Measurements from ENCODE around the gene POLDIP2.

The POLDIP2 gene

DNA sequence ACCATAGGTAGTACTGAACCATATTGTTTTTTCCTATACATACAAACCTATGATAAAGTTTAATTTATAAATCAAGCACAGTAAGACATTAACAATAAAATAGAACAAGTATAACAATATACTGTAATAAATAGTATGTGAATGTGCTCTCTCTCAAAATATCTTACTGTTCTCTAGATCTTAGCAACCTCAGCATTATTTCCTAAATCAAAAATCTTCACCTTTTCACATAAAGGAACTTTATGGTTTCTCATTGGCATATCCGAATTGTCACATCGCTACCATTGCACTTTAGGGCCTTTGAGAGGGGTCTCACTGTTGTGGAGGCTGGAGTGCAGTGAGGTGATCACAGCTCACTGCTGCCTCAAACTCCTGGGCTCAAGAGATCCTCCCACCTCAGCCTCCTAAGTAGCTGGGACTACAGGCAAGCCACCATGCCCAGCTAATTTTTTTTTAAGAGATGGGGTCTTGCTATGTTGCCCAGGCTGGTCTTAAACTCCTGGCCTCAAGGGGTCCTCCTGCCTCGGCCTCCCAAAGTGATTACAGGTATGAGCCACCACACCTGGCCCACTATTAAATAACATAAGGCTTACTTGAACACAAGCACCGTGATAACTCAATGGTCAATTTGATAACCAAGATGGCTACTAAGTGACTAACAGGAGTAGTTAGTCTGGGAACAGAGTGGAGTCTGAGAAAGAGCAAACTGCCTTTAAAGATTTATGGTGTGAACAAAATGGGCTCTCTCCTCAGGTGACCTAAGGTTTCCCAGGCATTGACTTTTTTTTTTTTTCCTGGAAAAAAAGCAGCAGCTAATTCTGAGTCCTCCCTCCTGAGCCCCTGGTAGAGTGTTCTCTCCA, 41.3 kb downstream of the POLDIP2 start:
- TF ChIP-seq, protein P1, sequence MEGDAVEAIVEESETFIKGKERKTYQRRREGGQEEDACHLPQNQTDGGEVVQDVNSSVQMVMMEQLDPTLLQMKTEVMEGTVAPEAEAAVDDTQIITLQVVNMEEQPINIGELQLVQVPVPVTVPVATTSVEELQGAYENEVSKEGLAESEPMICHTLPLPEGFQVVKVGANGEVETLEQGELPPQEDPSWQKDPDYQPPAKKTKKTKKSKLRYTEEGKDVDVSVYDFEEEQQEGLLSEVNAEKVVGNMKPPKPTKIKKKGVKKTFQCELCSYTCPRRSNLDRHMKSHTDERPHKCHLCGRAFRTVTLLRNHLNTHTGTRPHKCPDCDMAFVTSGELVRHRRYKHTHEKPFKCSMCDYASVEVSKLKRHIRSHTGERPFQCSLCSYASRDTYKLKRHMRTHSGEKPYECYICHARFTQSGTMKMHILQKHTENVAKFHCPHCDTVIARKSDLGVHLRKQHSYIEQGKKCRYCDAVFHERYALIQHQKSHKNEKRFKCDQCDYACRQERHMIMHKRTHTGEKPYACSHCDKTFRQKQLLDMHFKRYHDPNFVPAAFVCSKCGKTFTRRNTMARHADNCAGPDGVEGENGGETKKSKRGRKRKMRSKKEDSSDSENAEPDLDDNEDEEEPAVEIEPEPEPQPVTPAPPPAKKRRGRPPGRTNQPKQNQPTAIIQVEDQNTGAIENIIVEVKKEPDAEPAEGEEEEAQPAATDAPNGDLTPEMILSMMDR (IDR thresholded peaks at IDR 0.05), result no peak

DNA sequence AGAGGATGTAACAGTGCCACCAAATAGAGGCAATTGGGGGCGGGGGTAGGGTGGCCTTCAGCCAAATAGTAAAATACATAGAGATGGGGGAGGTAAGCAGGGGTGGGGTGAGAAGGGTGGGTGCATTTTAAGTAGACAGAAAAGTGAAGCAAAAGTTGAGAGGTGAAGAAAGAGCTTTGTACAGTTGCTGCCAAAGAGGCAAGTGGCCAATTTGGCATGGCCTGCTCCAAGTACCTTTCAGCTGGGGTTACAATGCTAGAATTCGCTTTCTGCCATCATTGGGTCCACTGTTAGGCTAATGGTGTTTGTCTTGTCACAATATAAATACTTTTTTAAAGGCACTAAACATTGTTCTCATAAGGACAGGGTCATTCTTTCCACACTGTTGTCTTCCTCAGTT, 43.5 kb downstream of the POLDIP2 start:
- TF ChIP-seq, protein P1 (IDR thresholded peaks at IDR 0.05), result no peak

DNA sequence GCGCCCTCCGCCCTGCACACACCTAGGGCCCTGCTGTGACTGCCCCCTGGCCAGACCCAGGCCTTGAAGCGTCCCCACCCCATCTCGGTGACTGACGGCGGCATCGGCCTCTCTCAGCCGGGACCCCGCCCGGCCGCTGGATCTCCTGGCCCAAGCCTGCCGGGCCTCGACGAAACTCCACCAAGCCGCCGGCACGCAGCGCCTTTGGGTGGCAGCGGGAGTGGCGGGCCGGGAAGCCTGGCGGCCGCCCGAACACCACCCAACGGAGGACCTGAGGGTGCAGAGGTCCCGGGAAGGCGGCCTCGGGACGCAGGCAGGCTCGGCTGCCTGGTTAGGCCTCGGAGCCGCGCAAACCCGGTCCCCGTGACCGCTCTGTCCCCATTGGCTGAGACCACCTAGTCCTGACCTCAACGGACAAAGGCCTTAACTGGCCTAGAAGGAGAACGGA, 50.3 kb downstream of the POLDIP2 start:
- TF ChIP-seq, protein P1 (IDR thresholded peaks at IDR 0.05), result no peak

DNA sequence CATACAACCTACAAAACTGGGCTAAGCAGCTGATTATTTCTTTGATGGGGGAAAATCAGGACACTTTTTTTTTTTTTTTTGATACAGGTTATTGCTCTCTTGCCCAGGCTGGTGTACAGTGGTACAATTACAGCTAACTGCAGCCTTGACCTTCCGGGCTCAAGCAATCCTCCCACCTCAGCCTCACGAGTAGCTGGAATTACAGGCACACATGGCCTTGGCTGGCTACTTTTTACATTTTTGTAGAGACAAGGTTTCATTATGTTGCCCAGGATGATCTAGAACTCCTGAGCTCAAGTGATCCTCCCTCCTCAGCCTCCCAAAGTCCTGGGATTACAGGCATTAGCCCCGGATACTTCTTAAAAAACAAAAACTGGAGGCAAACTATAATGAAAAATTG, 58.9 kb downstream of the POLDIP2 start:
- TF ChIP-seq, protein P1 (IDR thresholded peaks at IDR 0.05), result no peak

All from LNCAP (cell line).